Esophagus squamous epithelium (tissue), 4 donors: ENCODE data around the gene TMCO1.

Source experiments
- CTCF ChIP-seq, 6 experiments: fragments of 450-650 bp in 4 of 6; fragments of 200-600 bp in 2 of 6; sonication (generic) in 2 of 6; IDR thresholded peaks; one replicate each; pipeline ENCODE4 v1.5.1; 2016 to 2019; ENCODE audit warnings: antibody characterized with exemption in 6 of 6, mild to moderate bottlenecking in 4 of 6, moderate library complexity in 4 of 6
- POLR2A ChIP-seq, 4 donors: fragments of 450-650 bp; IDR thresholded peaks; one replicate each; pipeline ENCODE4 v1.6.1; 2017; ENCODE audit warnings: antibody characterized with exemption in 4 of 4, mild to moderate bottlenecking in 4 of 4, moderate library complexity in 3 of 4

- TF ChIP-seq CTCF (IDR thresholded peaks at IDR 0.05) (no peak), POLR2A (IDR thresholded peaks at IDR 0.05) (no peak)
These were observed 55.9 kb downstream of the TMCO1 start for GRCh38 chr1:165712764-165713163.
